GM23248 (cell line): ENCODE results near the gene ERP27.

Experiments used
- EZH2 ChIP-seq: fragments of 200-600 bp; sonication (generic); IDR thresholded peaks from 2 replicates; pipeline ENCODE4 v1.6.1; 2018; ENCODE audit warnings: antibody characterized with exemption, mild to moderate bottlenecking; ENCODE audit not compliant: insufficient read depth, poor library complexity, severe bottlenecking
- EZH2phosphoT487 ChIP-seq: fragments of 200-600 bp; sonication (generic); IDR thresholded peaks from 2 replicates; pipeline ENCODE4 v1.6.1; 2018; ENCODE audit warnings: antibody characterized with exemption, moderate library complexity, mild to moderate bottlenecking, low read depth; ENCODE audit not compliant: insufficient read depth

DNA sequence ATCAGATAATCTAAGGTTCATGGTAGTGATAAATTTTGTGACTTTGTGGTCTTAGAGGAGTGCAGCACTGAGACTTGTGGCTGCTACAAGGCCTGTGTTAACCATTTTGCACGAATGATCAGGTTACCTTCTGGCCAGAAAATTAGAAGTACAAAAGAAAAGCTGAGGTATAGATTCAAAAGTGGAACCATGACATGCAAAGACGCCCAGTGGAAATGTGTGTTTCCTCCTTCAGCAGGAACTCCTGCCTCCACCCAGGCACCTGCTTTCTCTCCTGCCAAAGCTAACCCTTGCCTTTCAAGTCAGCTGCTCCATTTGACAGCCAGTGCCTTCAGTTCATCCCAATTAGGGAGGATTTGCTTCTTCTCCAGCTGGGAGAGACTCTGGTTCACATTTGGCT is 44.7 kb upstream of the ERP27 start:
- no peak for TF ChIP-seq EZH2
- no peak for TF ChIP-seq EZH2phosphoT487
